ENCODE results near the gene COL28A1. TPM values are rescaled to one million over a fixed set of nuclear protein-coding genes. Genes with fewer than 3 reads are reported as not detected.
A peak's percentile ranks its signal among the peaks of the same experiment; 100 is the strongest.

Gene COL28A1
- total RNA-seq, 1 donor from 2014 or later: 3.3 TPM

- H3K4me1 Mint-ChIP-seq (ENCODE audit: unreplicated experiment): peaks cover 9% of the 10 kb centered on the region
- no peak overlapping the region for H3K4me3 Mint-ChIP-seq
- no peaks in the 10 kb centered on the region for H3K36me3 Mint-ChIP-seq
- H3K9me3 Mint-ChIP-seq: peaks cover 12% of the 10 kb centered on the region
- no peak for TF ChIP-seq CTCF (conservative IDR thresholded peaks at IDR 0.05)
- H3K27ac Mint-ChIP-seq: no peak overlapping the region
- no peaks in the 10 kb centered on the region for H3K27me3 Mint-ChIP-seq
- no peak for DNase-seq (ENCODE audit: extremely low spot score, unreplicated experiment)
These were observed 101.9 kb downstream of the COL28A1 start for GRCh38 chr7:7433811-7434210.

GRCh38 chr7:7432979-7433378, 102.7 kb downstream of the COL28A1 start:
- Mint-ChIP-seq H3K27ac (no peak overlapping the region), H3K9me3 (peaks cover 9% of the 10 kb centered on the region), H3K4me1 (ENCODE audit: unreplicated experiment) (peaks cover 17% of the 10 kb centered on the region), H3K27me3 (no peaks in the 10 kb centered on the region), H3K36me3 (no peaks in the 10 kb centered on the region), H3K4me3 (no peak overlapping the region)
- DNase-seq (ENCODE audit: extremely low spot score, unreplicated experiment): no peak
- no peak for TF ChIP-seq CTCF (conservative IDR thresholded peaks at IDR 0.05)

- DNase-seq (ENCODE audit: extremely low spot score, unreplicated experiment): no peak
- H3K4me3 Mint-ChIP-seq: no peak overlapping the region
- no peaks in the 10 kb centered on the region for H3K36me3 Mint-ChIP-seq
- H3K27me3 Mint-ChIP-seq: no peaks in the 10 kb centered on the region
- peaks cover 22% of the 10 kb centered on the region for H3K4me1 Mint-ChIP-seq (ENCODE audit: unreplicated experiment)
- H3K27ac Mint-ChIP-seq: peak overlapping the region; percentile 1
- H3K9me3 Mint-ChIP-seq: peaks cover 9% of the 10 kb centered on the region
- TF ChIP-seq CTCF (conservative IDR thresholded peaks at IDR 0.05): no peak
These were observed 106.9 kb downstream of the COL28A1 start for GRCh38 chr7:7428806-7429205.

- Mint-ChIP-seq H3K9me3 (peaks cover 9% of the 10 kb centered on the region), H3K27me3 (no peaks in the 10 kb centered on the region), H3K36me3 (no peaks in the 10 kb centered on the region), H3K4me3 (no peak overlapping the region), H3K27ac (no peak overlapping the region), H3K4me1 (ENCODE audit: unreplicated experiment) (peaks cover 22% of the 10 kb centered on the region)
- no peak for TF ChIP-seq CTCF (conservative IDR thresholded peaks at IDR 0.05)
- no peak for DNase-seq (ENCODE audit: extremely low spot score, unreplicated experiment)
These were observed 108.3 kb downstream of the COL28A1 start for GRCh38 chr7:7427363-7427762.

GRCh38 chr7:7426676-7427075, 109.0 kb downstream of the COL28A1 start:
- TF ChIP-seq CTCF (conservative IDR thresholded peaks at IDR 0.05): no peak
- H3K27me3 Mint-ChIP-seq: no peaks in the 10 kb centered on the region
- DNase-seq (ENCODE audit: extremely low spot score, unreplicated experiment): no peak
- H3K4me1 Mint-ChIP-seq (ENCODE audit: unreplicated experiment): peaks cover 22% of the 10 kb centered on the region
- no peak overlapping the region for H3K4me3 Mint-ChIP-seq
- peaks cover 5% of the 10 kb centered on the region for H3K9me3 Mint-ChIP-seq
- no peak overlapping the region for H3K27ac Mint-ChIP-seq
- H3K36me3 Mint-ChIP-seq: no peaks in the 10 kb centered on the region

GRCh38 chr7:7425321-7425720, 110.4 kb downstream of the COL28A1 start:
- Mint-ChIP-seq H3K27me3 (no peaks in the 10 kb centered on the region), H3K9me3 (no peaks in the 10 kb centered on the region), H3K27ac (no peak overlapping the region), H3K36me3 (no peaks in the 10 kb centered on the region), H3K4me3 (no peak overlapping the region), H3K4me1 (ENCODE audit: unreplicated experiment) (peaks cover 22% of the 10 kb centered on the region)
- TF ChIP-seq CTCF (conservative IDR thresholded peaks at IDR 0.05): no peak
- DNase-seq (ENCODE audit: extremely low spot score, unreplicated experiment): no peak

Data from type B pancreatic cell (in vitro differentiated cells).